Small intestine (tissue), 7 donors: ENCODE data around the gene INTU. TPM values are rescaled to one million over a fixed set of nuclear protein-coding genes. Genes with fewer than 3 reads are reported as not detected.
"Not testable (repeated sequence)": the region's sequence is repeated elsewhere in the genome, so short reads cannot be mapped to it uniquely, and the experiment has no call there.

Source experiments
- DNase-seq, 2 donors: peaks; one replicate each; pipeline versions ENCODE4 v3.0.0 to v3.0.0-alpha.2; 2013
- FAIRE-seq: peaks from 2 replicates; lab custom pipeline; 2012; peaks lifted over from hg19 to GRCh38; lab: Jason Lieb, UNC
- H3K27ac ChIP-seq, 3 donors: one replicate each; pipeline ENCODE4 v1.5.1; 2013; ENCODE audit warnings: low read length in 2 of 3, mild to moderate bottlenecking in 2 of 3, control low read depth in 1 of 3, inconsistent platforms in 1 of 3, low read depth in 1 of 3, moderate library complexity in 1 of 3
- H3K27me3 ChIP-seq, 3 donors: one replicate each; pipeline ENCODE4 v1.6.1; 2013; ENCODE audit warnings: low read length in 3 of 3, inconsistent platforms in 1 of 3; ENCODE audit not compliant: control insufficient read depth in 3 of 3, insufficient read depth in 3 of 3
- H3K36me3 ChIP-seq, 3 donors: one replicate each; pipeline ENCODE4 v1.6.1; 2013; ENCODE audit warnings: low read length in 3 of 3, inconsistent platforms in 1 of 3, low read depth in 1 of 3, mild to moderate bottlenecking in 1 of 3, moderate library complexity in 1 of 3; ENCODE audit not compliant: control insufficient read depth in 3 of 3, insufficient read depth in 2 of 3
- H3K4me1 ChIP-seq, 3 donors: one replicate each; pipeline ENCODE4 v1.6.1; 2013; ENCODE audit warnings: low read length in 2 of 3, inconsistent platforms in 1 of 3, low read depth in 1 of 3, mild to moderate bottlenecking in 1 of 3, moderate library complexity in 1 of 3; ENCODE audit not compliant: control insufficient read depth in 3 of 3, insufficient read depth in 2 of 3
- H3K4me3 ChIP-seq, 3 donors: one replicate each; pipeline ENCODE4 v1.5.1; 2013; ENCODE audit warnings: low read length in 3 of 3, control low read depth in 1 of 3, inconsistent platforms in 1 of 3, low read depth in 1 of 3, mild to moderate bottlenecking in 1 of 3, moderate library complexity in 1 of 3
- H3K9me3 ChIP-seq, 2 donors: one replicate each; pipeline ENCODE4 v1.6.1; 2013; ENCODE audit warnings: low read depth in 1 of 2, low read length in 1 of 2; ENCODE audit not compliant: control insufficient read depth in 2 of 2, insufficient read depth in 1 of 2
- WGBS, 3 donors: extraction: QIAGEN DNeasy Blood & Tissue Kit; methylation state at CpG; one replicate each; pipeline ENCODE4 v1.1.7; 2013; 5-methylcytosine and 5-hydroxymethylcytosine counted together
- polyA plus RNA-seq, 4 donors: library from polyadenylated mRNA; stranded (reverse) in 3 of 4; unstranded in 1 of 4; fragments of 200-250 nt in 3 of 4; fragments of 120-200 nt in 1 of 4; gene quantifications; one replicate each; pipeline versions ENCODE4 v1.2.1 to v1.2.3, GENCODE V29; 2013
- donor health status: healthy with polysubstance abuse.
- donor health status: control.
- donor health status: control.
- donor health status: Bipolar disorder and iron deficiency.
- donor health status: healthy.

The INTU gene
- polyA plus RNA-seq, 4 donors: under 0.01 to 6.3 (median 0.92) TPM

DNA sequence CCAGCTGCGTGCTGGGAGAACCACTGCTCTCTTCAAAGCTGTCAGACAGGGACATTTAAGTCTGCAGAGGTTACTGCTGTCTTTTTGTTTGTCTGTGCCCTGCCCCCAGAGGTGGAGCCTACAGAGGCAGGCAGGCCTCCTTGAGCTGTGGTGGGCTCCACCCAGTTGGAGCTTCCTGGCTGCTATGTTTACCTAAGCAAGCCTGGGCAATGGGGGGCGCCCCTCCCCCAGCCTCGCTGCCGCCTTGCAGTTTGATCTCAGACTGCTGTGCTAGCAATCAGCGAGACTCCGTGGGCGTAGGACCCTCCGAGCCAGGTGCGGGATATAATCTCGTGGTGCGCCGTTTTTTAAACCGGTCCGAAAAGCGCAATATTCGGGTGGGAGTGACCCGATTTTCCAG lies 22.8 kb downstream of the INTU start:
- H3K4me1 ChIP-seq, H3K27ac ChIP-seq, H3K36me3 ChIP-seq, DNase-seq, FAIRE-seq, H3K4me3 ChIP-seq, H3K27me3 ChIP-seq, H3K9me3 ChIP-seq: not testable (repeated sequence)
- WGBS, 3 donors: 86 to 97% (median 95%) methylated on average over 3 to 11 of the region's 17 CpGs

DNA sequence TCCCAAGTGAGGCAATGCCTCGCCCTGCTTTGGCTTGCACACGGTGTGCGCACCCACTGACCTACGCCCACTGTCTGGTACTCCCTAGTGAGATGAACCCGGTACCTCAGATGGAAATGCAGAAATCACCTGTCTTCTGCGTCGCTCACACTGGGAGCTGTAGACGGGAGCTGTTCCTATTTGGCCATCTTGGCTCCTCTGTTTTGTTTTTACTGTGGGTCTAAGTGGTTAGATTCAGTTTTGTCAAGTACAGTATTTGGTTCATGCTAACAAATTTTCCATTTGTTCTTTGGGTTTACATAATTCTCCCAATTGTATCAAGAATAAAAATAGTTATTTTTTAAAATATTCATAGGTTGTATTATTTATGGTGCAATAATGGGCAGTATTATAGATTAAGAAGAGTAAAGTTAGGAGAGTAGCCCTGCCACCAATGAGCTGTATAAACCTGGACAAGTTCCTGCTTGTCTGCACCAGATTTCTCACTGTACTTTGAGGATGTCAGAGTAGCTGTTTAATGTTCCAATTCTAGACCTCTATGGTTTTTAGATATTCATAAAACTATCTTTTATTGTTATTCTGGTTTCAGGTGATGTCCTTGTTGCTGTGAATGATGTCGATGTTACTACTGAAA lies 23.4 kb downstream of the INTU start:
- no peaks in the 10 kb centered on the region for H3K9me3 ChIP-seq
- no peak overlapping the region for H3K27ac ChIP-seq
- FAIRE-seq (no peak), DNase-seq (no peak)
- no peaks in the 10 kb centered on the region for H3K4me1 ChIP-seq
- peaks cover 0 to 5% (median 0%) of the 10 kb centered on the region in 3 donors for H3K36me3 ChIP-seq
- H3K27me3 ChIP-seq: no peaks in the 10 kb centered on the region
- no peak overlapping the region for H3K4me3 ChIP-seq
- 75 to 89% (median 86%) methylated on average over 9 of the region's 9 CpGs for whole genome bisulfite sequencing, 3 donors

DNA sequence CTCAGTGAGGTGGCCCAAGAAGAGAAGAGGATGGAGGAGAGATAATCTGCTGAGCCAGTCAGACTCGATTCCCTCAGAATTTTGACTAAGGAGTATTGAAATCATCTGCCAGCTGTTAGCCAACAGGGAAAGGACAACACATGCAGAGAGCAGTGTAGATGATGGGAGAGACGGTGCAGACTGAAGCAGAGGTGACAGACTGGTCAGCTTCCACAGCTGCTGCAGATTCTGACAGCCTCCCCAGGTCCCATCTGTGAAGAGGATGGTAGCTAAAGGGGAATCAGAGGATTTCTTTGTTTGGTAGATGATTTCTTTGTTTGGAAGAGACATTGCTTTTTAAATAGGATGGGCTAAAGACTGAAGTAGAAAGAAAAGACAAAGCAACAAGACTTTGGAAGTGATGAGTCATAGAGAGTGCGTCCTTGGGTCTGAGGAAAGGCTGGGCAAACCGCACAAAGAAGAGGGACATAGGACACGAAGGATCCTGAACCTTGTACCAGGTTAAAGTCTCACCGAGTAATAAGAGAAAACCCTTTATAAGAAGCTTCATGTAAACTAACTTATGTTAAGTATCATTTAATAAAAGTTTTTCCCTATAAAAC lies 27.6 kb downstream of the INTU start:
- H3K27me3 ChIP-seq: no peaks in the 10 kb centered on the region
- H3K4me3 ChIP-seq: no peak overlapping the region
- H3K36me3 ChIP-seq: peaks cover 0 to 5% (median 0%) of the 10 kb centered on the region in 3 donors
- H3K4me1 ChIP-seq: no peaks in the 10 kb centered on the region
- WGBS, 3 donors: 64 to 84% (median 70%) methylated on average over 6 of the region's 6 CpGs
- H3K9me3 ChIP-seq: no peaks in the 10 kb centered on the region
- peak in 1 of 2 donors; percentile 39 for DNase-seq
- FAIRE-seq: no peak
- no peak overlapping the region for H3K27ac ChIP-seq

DNA sequence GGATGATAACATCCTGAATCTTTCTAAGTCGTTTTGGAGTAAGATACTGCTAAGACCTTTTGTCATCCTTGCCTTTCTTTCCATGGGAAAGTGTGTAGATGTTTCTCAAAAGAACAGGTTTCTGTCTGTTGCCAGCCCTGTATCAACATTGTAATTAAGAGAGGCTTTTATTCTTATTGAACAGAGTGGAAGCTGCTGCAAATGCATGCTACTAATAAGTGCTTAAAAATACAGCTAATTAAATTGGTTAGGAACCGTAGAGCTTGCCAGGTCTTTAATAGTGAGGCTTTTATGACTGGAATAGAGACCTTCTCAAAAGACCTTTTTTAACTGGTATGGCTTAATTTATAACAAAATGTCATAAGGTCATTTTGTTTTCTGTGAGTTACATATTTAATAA lies 34.4 kb downstream of the INTU start:
- FAIRE-seq: no peak
- H3K9me3 ChIP-seq: no peaks in the 10 kb centered on the region
- H3K4me1 ChIP-seq: no peaks in the 10 kb centered on the region
- no peaks in the 10 kb centered on the region for H3K27me3 ChIP-seq
- H3K4me3 ChIP-seq: no peak overlapping the region
- H3K27ac ChIP-seq: no peak overlapping the region
- 74 to 81% (median 76%) methylated on average over 2 of the region's 2 CpGs for WGBS, 3 donors
- no peaks in the 10 kb centered on the region for H3K36me3 ChIP-seq
- no peak for DNase-seq

DNA sequence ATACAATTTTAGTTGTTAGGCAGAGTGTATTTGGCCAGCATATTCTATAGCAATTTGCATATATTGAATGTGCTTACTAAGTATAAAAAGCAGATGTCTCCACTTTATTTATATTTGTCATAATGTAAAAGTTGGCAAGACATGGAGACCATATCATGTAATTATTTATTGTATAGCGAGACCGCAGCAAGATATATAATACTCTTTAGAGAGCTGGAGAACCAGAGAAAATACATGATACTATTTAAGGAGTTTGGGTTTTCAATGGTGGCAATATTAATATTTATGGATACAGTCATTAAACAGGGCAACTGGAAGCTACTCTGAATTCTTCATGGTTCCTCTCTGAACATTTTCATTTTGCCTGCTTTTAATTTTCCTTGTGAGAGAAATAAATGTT lies 35.0 kb downstream of the INTU start:
- 90 to 100% (median 96%) methylated on average over 2 of the region's 2 CpGs for WGBS, 3 donors
- Histone ChIP-seq H3K4me3 (no peak overlapping the region), H3K36me3 (no peaks in the 10 kb centered on the region), H3K9me3 (no peaks in the 10 kb centered on the region), H3K4me1 (no peaks in the 10 kb centered on the region), H3K27me3 (no peaks in the 10 kb centered on the region), H3K27ac (no peak overlapping the region)
- DNase-seq: no peak
- no peak for FAIRE-seq

DNA sequence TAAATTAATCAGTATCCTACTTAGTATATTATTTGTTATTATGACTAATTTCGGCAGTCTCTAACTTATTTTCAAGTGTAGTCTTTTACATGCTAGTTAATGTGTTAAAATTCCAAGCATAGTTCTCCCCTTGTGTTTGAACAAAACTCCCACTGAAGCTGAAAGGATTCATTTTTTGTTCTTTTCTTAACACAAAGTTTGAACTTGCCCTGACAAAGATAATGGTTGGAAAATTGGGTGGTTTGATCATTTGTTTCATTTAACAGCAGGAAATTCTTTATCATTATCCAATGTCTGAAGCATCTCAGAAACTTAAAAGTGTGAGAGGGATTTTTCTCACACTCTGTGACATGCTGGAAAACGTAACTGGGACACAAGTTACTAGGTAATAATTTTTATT lies 36.0 kb downstream of the INTU start:
- no peaks in the 10 kb centered on the region for H3K36me3 ChIP-seq
- peak; percentile 80 for FAIRE-seq
- no peaks in the 10 kb centered on the region for H3K9me3 ChIP-seq
- H3K4me3 ChIP-seq: no peak overlapping the region
- DNase-seq: no peak
- H3K27me3 ChIP-seq: no peaks in the 10 kb centered on the region
- no peaks in the 10 kb centered on the region for H3K4me1 ChIP-seq
- no peak overlapping the region for H3K27ac ChIP-seq
- WGBS, 3 donors: 78 to 86% (median 82%) methylated on average over 2 of the region's 2 CpGs

DNA sequence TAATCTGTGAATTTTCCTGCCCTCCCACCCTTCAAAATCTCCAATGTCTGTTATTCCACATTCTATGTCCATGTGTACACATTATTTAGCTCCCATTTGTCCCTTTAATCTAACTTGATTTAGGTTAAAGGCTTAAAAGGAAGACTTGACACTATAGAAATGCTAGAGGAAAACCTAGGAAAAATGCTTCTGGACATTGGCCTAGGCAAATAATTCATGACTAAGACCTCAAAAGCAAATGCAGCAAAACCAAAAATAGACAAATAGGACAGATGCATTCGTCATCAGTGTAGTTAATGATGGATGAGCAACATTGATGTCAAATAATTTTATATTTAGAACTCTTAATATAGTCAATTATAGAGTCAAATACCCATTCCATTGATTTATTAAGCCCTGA lies 36.9 kb downstream of the INTU start:
- H3K4me3 ChIP-seq: no peak overlapping the region
- DNase-seq: no peak
- peaks cover 0 to 3% (median 0%) of the 10 kb centered on the region in 3 donors for H3K36me3 ChIP-seq
- H3K27ac ChIP-seq: no peak overlapping the region
- H3K27me3 ChIP-seq: no peaks in the 10 kb centered on the region
- WGBS, 3 donors: 67 to 91% (median 79%) methylated on average over 1 of the region's 1 CpG
- H3K9me3 ChIP-seq: no peaks in the 10 kb centered on the region
- no peaks in the 10 kb centered on the region for H3K4me1 ChIP-seq
- FAIRE-seq: no peak

DNA sequence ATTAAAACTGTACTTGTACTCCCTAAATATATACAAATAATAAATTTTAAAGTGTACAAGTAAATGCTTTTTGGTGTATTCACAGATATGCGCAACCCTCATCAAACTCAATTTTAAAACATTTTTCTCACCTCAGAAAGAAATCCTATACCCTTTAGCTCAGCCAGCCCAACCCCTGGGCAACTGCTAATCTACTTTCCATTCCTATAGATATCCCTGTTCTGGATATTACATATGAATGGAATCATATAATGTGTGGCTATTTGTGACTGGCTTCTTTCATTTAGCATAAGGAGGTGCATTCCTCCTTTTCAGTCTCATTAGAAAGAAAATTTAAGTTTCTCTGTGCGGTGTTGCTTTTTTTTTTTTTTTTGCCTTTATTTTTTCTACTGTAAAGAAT lies 39.4 kb downstream of the INTU start:
- no peak overlapping the region for H3K27ac ChIP-seq
- H3K4me3 ChIP-seq: no peak overlapping the region
- 96 to 99% (median 97%) methylated on average over 2 of the region's 2 CpGs for WGBS, 3 donors
- H3K36me3 ChIP-seq: peaks cover 2 to 5% (median 3%) of the 10 kb centered on the region in 3 donors
- H3K27me3 ChIP-seq: no peaks in the 10 kb centered on the region
- no peak for DNase-seq
- H3K4me1 ChIP-seq: no peaks in the 10 kb centered on the region
- no peak for FAIRE-seq
- H3K9me3 ChIP-seq: peaks cover 0 to 5% of the 10 kb centered on the region in 2 donors

DNA sequence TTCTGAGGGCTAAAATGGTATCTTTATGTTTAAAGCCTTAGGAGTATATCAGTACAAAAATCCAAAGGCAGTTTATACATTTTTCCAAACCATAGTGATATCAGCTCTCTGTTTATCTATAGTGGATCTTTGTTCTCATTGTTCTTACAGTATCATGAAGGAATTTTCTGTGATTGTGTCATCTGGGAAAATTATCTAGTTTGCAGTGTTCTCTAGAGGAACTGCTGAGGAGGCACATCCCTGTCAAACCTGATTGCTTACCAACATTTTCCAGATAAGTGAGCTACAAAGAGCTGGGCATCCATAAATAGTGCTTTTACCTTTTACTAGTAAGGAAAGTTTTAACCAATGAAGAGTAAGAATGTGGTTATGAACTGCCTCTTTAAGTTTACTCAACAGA lies 52.5 kb downstream of the INTU start:
- Histone ChIP-seq H3K9me3 (no peaks in the 10 kb centered on the region), H3K36me3 (peaks cover 0 to 9% (median 0%) of the 10 kb centered on the region in 3 donors), H3K27ac (no peak overlapping the region), H3K27me3 (no peaks in the 10 kb centered on the region), H3K4me3 (no peak overlapping the region), H3K4me1 (no peaks in the 10 kb centered on the region)
- no peak for DNase-seq
- FAIRE-seq: no peak
